H1 (cell line): ENCODE data around the gene SGMS1. TPM values are rescaled to one million over a fixed set of nuclear protein-coding genes. Genes with fewer than 3 reads are reported as not detected.

Experiments
- BCL11A ChIP-seq, 2 experiments: IDR thresholded peaks; one replicate each; pipeline ENCODE4 v1.6.1; 2011; ENCODE audit warnings: low read depth in 2 of 2, low read length in 2 of 2, mild to moderate bottlenecking in 2 of 2
- KDM4A ChIP-seq: IDR thresholded peaks from one replicate; pipeline ENCODE4 v1.7.1; 2012; ENCODE audit warnings: low read depth, mild to moderate bottlenecking, moderate library complexity, low read length, inconsistent platforms; ENCODE audit not compliant: severe bottlenecking
- KDM5A ChIP-seq: fragments of 200-600 bp; IDR thresholded peaks from 2 replicates; pipeline ENCODE4 v1.7.1; 2012; ENCODE audit warnings: mild to moderate bottlenecking, low read length, inconsistent platforms, mixed read lengths
- RAD21 ChIP-seq, 2 experiments: IDR thresholded peaks in 1 of 2; conservative IDR thresholded peaks in 1 of 2; 2 replicates each; pipeline ENCODE4 v1.6.1; 2011; ENCODE audit warnings: low read depth in 2 of 2, low read length in 2 of 2, improper control_type of control experiment in 1 of 2, inconsistent platforms in 1 of 2, mild to moderate bottlenecking in 1 of 2, moderate library complexity in 1 of 2
- TAF1 ChIP-seq: IDR thresholded peaks from 2 replicates; pipeline ENCODE4 v1.6.1; 2011; ENCODE audit warnings: mild to moderate bottlenecking, low read depth, low read length
- TAF7 ChIP-seq: optimal IDR thresholded peaks from 2 replicates; pipeline ENCODE3; 2011; ENCODE audit warnings: low read depth, mild to moderate bottlenecking, inconsistent platforms, low read length, moderate library complexity, borderline replicate concordance
- TBP ChIP-seq: IDR thresholded peaks from 2 replicates; pipeline ENCODE4 v1.6.1; 2011; ENCODE audit warnings: low read depth, low read length, improper control_type of control experiment
- polyA plus RNA-seq, 7 experiments: library from polyadenylated mRNA; depleted of rRNA in 3 of 7; stranded (reverse) in 5 of 7; unstranded in 2 of 7; fragments of >200 nt in 5 of 7; fragments of 200-250 nt in 2 of 7; gene quantifications; 1 replicate in 5 of 7; 2 replicates in 1 of 7; 4 replicates in 1 of 7; pipeline versions ENCODE4 v1.2.1 to v1.2.3, GENCODE V29; 2011 to 2013; ENCODE audit warnings: missing spikeins in 2 of 7, mixed read lengths in 2 of 7
- total RNA-seq: library from RNA; stranded (reverse); fragmentation: NEBNext Ultra II Directional; extraction: Animal tissue kit (Norgen Biotek cat#: 25700); gene quantifications from 2 replicates; pipeline ENCODE4 v1.2.1, GENCODE V29; 2021
- TF ChIP-seq, protein P1 (sequence below): fragments of 300-600 bp; sonication (generic); IDR thresholded peaks from 2 replicates; pipeline ENCODE4 v1.7.1; 2012; ENCODE audit warnings: low read length, moderate library complexity, mild to moderate bottlenecking, inconsistent platforms; ENCODE audit not compliant: insufficient replicate concordance

Gene SGMS1
- total and polyA plus RNA-seq, 2 of the 8 experiments (the other 6 are each of a cell fraction or from before 2014, with no cell fraction given): 6.0 to 15.6 TPM

DNA sequence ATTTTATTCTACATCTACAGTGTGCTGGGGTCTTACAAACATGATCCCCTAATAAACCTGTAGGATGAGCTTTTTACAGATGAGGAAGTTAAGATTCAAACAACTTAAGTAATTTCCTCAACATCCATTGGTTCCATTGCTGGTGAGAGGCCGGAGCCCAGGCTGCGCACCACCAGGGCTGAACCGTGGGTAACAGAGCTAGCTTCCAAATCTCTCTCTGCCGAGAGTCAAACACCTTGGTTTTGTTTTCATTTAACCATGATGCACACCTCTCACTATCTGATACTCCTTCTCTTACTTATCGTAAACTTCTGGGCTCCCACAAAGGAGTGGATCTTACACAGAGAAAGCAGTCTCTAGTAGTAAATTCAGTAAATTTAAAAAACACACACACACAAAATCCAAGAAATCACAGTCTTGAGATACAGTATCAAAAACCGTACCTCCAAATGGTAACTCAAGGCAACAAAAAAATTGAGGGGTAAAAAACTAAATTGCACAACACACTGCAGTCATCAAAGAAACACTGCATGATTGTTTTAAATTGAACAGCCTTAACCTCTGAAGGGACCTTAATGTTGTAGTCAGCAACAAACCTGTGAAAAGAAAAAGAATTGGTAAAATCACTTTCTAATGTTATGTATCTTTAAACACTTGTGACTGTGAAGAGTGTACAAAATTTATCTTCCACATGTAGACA is 20.5 kb downstream of the SGMS1 start (continued):
- TF ChIP-seq, protein P1, sequence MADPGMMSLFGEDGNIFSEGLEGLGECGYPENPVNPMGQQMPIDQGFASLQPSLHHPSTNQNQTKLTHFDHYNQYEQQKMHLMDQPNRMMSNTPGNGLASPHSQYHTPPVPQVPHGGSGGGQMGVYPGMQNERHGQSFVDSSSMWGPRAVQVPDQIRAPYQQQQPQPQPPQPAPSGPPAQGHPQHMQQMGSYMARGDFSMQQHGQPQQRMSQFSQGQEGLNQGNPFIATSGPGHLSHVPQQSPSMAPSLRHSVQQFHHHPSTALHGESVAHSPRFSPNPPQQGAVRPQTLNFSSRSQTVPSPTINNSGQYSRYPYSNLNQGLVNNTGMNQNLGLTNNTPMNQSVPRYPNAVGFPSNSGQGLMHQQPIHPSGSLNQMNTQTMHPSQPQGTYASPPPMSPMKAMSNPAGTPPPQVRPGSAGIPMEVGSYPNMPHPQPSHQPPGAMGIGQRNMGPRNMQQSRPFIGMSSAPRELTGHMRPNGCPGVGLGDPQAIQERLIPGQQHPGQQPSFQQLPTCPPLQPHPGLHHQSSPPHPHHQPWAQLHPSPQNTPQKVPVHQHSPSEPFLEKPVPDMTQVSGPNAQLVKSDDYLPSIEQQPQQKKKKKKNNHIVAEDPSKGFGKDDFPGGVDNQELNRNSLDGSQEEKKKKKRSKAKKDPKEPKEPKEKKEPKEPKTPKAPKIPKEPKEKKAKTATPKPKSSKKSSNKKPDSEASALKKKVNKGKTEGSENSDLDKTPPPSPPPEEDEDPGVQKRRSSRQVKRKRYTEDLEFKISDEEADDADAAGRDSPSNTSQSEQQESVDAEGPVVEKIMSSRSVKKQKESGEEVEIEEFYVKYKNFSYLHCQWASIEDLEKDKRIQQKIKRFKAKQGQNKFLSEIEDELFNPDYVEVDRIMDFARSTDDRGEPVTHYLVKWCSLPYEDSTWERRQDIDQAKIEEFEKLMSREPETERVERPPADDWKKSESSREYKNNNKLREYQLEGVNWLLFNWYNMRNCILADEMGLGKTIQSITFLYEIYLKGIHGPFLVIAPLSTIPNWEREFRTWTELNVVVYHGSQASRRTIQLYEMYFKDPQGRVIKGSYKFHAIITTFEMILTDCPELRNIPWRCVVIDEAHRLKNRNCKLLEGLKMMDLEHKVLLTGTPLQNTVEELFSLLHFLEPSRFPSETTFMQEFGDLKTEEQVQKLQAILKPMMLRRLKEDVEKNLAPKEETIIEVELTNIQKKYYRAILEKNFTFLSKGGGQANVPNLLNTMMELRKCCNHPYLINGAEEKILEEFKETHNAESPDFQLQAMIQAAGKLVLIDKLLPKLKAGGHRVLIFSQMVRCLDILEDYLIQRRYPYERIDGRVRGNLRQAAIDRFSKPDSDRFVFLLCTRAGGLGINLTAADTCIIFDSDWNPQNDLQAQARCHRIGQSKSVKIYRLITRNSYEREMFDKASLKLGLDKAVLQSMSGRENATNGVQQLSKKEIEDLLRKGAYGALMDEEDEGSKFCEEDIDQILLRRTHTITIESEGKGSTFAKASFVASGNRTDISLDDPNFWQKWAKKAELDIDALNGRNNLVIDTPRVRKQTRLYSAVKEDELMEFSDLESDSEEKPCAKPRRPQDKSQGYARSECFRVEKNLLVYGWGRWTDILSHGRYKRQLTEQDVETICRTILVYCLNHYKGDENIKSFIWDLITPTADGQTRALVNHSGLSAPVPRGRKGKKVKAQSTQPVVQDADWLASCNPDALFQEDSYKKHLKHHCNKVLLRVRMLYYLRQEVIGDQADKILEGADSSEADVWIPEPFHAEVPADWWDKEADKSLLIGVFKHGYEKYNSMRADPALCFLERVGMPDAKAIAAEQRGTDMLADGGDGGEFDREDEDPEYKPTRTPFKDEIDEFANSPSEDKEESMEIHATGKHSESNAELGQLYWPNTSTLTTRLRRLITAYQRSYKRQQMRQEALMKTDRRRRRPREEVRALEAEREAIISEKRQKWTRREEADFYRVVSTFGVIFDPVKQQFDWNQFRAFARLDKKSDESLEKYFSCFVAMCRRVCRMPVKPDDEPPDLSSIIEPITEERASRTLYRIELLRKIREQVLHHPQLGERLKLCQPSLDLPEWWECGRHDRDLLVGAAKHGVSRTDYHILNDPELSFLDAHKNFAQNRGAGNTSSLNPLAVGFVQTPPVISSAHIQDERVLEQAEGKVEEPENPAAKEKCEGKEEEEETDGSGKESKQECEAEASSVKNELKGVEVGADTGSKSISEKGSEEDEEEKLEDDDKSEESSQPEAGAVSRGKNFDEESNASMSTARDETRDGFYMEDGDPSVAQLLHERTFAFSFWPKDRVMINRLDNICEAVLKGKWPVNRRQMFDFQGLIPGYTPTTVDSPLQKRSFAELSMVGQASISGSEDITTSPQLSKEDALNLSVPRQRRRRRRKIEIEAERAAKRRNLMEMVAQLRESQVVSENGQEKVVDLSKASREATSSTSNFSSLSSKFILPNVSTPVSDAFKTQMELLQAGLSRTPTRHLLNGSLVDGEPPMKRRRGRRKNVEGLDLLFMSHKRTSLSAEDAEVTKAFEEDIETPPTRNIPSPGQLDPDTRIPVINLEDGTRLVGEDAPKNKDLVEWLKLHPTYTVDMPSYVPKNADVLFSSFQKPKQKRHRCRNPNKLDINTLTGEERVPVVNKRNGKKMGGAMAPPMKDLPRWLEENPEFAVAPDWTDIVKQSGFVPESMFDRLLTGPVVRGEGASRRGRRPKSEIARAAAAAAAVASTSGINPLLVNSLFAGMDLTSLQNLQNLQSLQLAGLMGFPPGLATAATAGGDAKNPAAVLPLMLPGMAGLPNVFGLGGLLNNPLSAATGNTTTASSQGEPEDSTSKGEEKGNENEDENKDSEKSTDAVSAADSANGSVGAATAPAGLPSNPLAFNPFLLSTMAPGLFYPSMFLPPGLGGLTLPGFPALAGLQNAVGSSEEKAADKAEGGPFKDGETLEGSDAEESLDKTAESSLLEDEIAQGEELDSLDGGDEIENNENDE: no peak
- no peak for TF ChIP-seq TBP
- no peak for TF ChIP-seq TAF1
- TF ChIP-seq KDM5A: no peak
- TF ChIP-seq BCL11A (IDR thresholded peaks at IDR 0.05; ENCODE audit: low read depth in 2 of 2, low read length in 2 of 2): no peak
- TF ChIP-seq TAF7: no peak
- no peak for TF ChIP-seq RAD21 (IDR thresholded peaks at IDR 0.05 in 1 of 2, conservative IDR thresholded peaks at IDR 0.05 in 1 of 2; ENCODE audit: low read depth in 2 of 2, low read length in 2 of 2)
- no peak for TF ChIP-seq KDM4A
